GM21825 (cell line): Measurements from ENCODE around the gene RPRD1B.

Source experiments
- ATAC-seq: cut with Tn5 transposase; IDR thresholded peaks from one replicate; pipeline ENCODE4 v1.9.1; 2021; ENCODE audit warnings: mild to moderate bottlenecking, moderate library complexity; ENCODE audit not compliant: unreplicated experiment

The RPRD1B gene

GRCh38 chr20:38117205-38117604, 83.7 kb downstream of the RPRD1B start:
- no peak for ATAC-seq

GRCh38 chr20:38117635-38118034, 84.1 kb downstream of the RPRD1B start:
- ATAC-seq, result no peak

DNA sequence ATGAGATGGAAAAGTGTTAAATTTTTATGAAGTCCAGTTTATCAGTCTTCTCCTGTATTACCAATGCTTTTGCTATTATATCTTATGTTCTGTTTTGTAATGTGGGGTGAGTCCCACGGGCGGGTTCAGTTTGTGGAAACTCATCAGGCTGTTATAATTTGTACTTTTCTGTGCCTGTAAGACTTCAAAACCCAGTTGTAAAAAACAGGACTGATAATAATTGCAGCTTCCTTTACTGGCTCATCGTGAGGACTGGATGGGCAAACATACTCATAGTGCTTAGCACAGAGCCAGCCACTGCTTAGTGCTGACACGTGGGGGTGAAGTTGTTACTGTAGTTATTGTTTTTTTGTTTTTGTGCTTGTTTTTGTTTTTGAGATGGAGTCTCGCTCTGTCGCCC, 85.9 kb downstream of the RPRD1B start:
- ATAC-seq, result no peak

GRCh38 chr20:38120625-38120988, 87.1 kb downstream of the RPRD1B start:
- no peak for ATAC-seq

GRCh38 chr20:38121741-38122140, 88.2 kb downstream of the RPRD1B start:
- no peak for ATAC-seq

- no peak for ATAC-seq
Measured at GRCh38 chr20:38123021-38123587, 89.6 kb downstream of the RPRD1B start.

DNA sequence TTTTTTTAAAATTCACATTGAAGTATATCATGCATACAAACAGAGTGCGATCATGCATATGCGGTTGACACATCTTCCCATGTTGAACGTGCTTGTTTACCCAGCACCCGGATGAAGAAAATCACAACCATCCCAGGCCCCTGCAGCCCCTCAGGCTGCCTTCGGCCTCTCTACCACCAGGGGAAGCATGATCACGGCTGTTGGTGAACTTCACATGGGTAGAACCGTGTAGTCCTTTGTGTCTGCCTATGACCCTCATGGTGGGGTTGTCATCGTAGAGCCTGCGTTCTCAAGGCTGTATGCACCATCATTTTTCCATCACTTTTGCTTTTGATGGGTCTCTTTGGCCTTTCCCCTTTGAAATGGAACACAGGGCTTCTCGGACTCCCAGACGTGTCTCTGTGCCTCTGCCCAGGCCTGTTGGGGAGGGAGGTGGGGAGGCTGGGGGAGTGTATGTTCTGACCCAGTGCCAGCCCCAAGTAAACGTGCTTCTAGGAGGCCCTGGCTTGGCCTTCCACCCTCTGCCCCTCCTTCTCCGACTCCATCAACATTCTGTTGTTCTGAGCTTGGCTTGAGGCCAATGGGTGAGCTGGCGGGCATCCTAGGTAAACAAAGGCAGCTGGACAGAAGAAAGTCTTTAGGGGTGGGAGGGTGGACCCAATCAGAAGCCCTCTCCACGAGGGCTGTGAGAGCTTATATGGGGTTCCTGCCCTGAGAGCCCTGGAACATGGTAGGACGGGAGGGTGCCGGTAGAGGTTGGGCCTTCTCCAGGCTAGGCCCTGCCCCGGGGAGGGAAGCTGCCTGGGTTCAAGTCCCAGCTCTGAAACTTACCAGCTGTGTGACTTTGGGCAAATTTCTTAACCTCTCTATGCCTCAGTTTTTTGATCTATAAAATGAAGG, 91.9 kb downstream of the RPRD1B start:
- ATAC-seq, result no peak

DNA sequence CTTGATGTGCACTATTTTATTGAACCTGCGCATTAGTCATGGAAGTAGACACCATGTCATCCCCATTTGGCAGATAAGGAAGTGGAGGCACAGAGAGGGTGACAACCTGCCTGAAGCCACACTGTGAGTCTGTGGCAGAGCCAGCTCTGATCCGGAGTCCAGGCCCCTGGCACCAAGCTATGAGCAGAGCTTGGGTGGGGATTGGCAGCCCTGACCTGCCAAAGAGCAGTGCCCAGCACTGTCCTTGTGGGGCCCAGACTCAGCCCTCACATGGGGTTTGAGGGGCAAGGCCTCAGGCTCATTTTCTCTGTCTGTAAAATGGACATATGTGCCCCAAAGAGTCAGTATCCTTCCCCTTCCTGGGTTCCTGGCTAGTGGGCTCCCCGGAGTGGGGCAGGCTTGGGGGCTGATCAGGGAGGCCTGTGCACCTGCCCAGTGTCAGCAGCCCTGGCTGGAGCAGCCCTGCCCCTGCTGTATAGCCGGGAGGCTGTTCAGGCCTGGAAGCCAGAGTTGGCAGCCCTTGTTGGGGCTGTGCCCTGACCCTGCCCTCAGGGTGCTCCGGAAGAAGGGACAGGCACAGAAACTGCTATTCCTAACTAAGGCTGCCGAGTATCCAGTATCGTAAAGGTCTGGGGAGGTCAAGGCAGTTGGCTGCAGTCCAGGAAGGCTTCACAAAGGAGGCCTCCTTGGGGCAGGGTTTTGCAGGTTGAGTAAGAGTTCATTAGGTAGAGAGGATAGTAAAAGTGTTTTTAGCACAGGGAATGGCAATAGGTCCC, 92.8 kb downstream of the RPRD1B start:
- ATAC-seq, result no peak

DNA sequence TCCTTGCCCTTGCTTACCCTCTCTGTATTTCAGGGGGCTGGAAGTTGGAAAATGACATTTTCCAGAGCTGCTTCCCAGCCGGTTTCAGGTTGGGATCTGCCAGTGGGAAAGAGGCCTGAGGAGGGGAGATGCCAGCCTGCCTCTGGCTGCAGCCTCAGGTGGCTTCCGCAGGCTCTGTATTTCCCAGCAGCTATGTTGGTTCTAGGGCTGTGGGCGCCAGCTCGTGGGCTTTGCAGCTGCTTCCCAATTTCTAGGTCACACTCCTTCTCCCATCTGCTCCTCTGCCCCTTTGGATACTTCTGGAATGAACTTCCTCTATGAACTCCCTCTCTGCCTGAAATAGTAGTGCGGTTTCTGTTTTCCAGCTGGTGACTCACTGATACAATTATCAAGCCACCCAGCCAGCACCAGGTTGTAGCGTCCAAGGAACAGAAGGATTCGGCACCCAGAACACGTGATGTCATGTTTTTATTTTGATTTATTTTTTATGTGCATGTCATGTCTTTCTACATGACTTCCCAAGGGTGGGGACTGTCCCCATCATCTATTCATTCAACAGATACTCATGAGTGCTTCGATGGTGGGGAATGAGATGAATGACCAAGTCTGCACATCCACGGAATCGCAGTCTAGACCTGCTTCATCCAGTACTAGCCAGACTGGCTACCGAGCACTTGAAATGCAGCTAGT, 93.5 kb downstream of the RPRD1B start:
- ATAC-seq, result no peak

GRCh38 chr20:38127920-38128528, 94.5 kb downstream of the RPRD1B start:
- ATAC-seq, result no peak

DNA sequence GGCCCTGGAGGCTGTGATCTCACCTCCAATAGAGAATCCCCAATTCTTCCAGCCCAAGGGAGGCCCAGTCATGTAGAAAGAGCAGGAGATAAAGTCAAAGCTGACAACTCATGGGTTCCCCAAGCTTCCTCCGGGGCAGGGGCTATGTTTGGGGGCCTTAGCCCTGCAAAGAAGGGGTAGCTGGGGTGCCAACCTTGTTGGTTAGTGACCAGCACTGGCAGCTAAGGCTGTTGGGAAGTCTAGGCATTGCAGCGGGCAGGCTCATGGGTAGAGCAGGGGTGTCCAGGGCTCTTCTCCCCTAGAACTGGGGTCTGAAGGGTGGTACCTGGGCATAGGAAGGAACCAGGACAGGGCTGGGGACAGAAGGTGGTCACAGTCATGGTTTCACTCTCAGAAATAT, 95.1 kb downstream of the RPRD1B start:
- no peak for ATAC-seq

- ATAC-seq, result no peak
Measured at GRCh38 chr20:38129248-38129865, 95.8 kb downstream of the RPRD1B start.

DNA sequence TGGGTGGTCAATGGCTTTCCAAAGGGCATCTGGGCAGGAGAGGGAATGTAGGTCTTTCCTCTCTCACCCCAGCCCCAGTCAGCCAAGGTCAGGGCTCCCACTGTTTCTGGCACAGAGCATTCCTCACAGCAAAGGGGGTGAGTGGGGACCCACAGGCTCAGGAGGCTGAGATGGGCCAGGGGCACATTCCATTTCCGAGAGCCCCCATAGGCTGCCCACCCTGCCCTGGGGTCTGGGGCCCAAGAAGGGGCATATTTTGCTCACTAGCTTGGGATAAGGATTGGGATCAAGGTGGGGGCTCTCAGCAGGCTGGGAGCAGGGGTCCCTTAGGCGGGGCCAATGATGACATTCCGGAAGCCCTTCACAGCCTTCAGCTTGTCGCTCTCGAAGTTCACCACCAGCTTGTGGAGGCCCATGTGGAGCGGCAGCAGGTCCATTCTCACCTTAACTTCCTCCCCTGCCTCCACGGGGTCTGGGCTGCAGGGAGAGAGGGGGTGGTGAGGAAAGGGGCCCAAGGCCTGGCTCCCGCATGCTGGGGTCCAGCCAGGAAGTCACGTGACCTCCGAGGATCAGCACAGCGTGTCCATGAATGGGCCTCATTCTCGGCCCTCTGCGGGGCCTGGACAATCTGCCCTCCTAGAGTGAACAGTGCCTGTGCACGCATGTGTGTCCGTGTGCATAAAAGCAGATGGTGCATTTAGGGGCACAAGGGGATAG, 96.5 kb downstream of the RPRD1B start:
- ATAC-seq, result no peak

GRCh38 chr20:38130687-38131587, 97.4 kb downstream of the RPRD1B start:
- no peak for ATAC-seq

DNA sequence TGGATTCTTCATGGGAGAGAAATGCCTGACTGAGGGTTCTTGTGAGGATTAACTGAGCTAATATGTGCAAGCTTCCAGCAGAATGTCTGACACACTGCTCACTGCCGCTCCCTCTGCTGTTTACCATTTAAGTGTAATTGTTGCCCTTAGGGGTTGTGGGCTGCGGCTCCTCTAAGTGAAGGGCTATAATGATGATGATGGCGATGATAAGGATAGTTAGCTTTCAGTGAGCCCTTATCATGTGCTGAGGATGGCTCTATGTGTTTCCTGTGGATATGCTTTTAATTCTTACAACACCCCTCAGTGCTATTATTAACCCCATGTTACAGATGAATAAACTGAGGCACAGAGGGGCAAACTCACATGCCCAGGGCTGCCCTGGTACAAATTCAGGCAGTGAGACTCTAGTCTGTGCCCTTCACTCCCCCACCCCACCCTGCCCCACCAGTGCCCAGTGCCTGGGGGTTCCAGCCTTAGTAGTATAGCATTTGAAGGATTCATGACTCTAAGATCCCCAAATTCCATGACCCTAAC, 98.1 kb downstream of the RPRD1B start:
- no peak for ATAC-seq

GRCh38 chr20:38132156-38132909, 98.8 kb downstream of the RPRD1B start:
- no peak for ATAC-seq

DNA sequence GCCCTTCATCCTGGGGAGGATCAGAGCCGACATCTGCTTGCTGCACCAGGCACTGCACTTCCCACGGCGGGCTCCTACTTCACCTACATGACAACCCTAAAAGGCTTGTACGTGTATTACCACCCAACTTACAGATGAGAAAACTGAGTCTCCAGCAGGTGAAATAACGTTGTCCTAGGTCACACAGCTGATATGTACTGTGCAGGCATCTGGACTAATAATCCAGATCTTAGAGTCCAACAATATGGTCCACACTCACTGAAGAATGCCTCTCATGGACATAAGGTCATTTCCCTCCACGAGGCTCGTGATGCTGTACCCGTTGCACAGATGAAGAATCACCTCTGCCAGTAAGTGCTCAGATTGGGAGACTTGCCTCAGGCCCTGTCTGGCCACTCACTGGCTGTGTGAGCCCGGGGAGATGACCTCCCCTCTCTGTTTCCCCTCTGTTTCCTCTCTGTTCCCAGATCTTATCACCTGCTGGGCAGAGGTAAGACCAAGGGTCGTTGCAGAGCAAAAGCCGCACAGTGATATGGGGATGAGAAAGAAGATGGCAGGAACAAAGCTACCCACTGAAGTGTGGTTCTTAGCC, 99.5 kb downstream of the RPRD1B start:
- ATAC-seq, result no peak
